DOHH2 (cell line): Measurements from ENCODE around the gene NAA38.

Source experiments
- H3F3A ChIP-seq: fragments of 200-600 bp; sonication (generic), shearing (Covaris generic); 2 replicates; pipeline ENCODE4 v1.6.0; 2016; ENCODE audit warnings: antibody characterized with exemption, mild to moderate bottlenecking; ENCODE audit not compliant: control insufficient read depth, insufficient read depth
- H3K27ac ChIP-seq: fragments of 200-600 bp; sonication (generic); 2 replicates; pipeline ENCODE4 v1.5.1; 2014; ENCODE audit warnings: low read depth, mild to moderate bottlenecking, low read length, moderate library complexity
- H3K27me3 ChIP-seq: fragments of 200-600 bp; sonication (generic); 2 replicates; pipeline ENCODE4 v1.6.1; 2014; ENCODE audit warnings: mild to moderate bottlenecking, low read length, mixed read lengths; ENCODE audit not compliant: control insufficient read depth
- H3K36me3 ChIP-seq: fragments of 200-600 bp; sonication (generic); 2 replicates; pipeline ENCODE4 v1.6.1; 2014; ENCODE audit warnings: mild to moderate bottlenecking, low read length, moderate library complexity, mixed read lengths; ENCODE audit not compliant: control insufficient read depth
- H3K4me1 ChIP-seq: fragments of 200-600 bp; sonication (generic); 2 replicates; pipeline ENCODE4 v1.6.1; 2014; ENCODE audit warnings: mild to moderate bottlenecking, low read length, mixed read lengths; ENCODE audit not compliant: control insufficient read depth
- H3K4me2 ChIP-seq: fragments of 200-600 bp; sonication (generic); 2 replicates; pipeline ENCODE4 v1.6.0; 2014; ENCODE audit warnings: mild to moderate bottlenecking, low read length, moderate library complexity
- H3K4me3 ChIP-seq: fragments of 200-600 bp; sonication (generic); 2 replicates; pipeline ENCODE4 v1.5.1; 2014; ENCODE audit warnings: mild to moderate bottlenecking, low read length, mixed read lengths
- H3K79me2 ChIP-seq: fragments of 200-600 bp; sonication (generic); 2 replicates; pipeline ENCODE4 v1.6.1; 2014; ENCODE audit warnings: mild to moderate bottlenecking, low read length, mixed read lengths; ENCODE audit not compliant: control insufficient read depth
- H3K9me2 ChIP-seq: fragments of 200-600 bp; sonication (generic); replicated peaks from 2 replicates; pipeline ENCODE4 v1.6.1; 2014; ENCODE audit warnings: mild to moderate bottlenecking, low read length, mixed read lengths; ENCODE audit not compliant: control insufficient read depth
- H3K9me3 ChIP-seq: fragments of 200-600 bp; sonication (generic); 2 replicates; pipeline ENCODE4 v1.6.1; 2014; ENCODE audit warnings: antibody characterized with exemption, low read length, mixed read lengths; ENCODE audit not compliant: control insufficient read depth, insufficient read depth
- H4K20me1 ChIP-seq: fragments of 200-600 bp; sonication (generic); 2 replicates; pipeline ENCODE4 v1.6.0; 2014; ENCODE audit warnings: low read depth, mild to moderate bottlenecking, antibody characterized with exemption, low read length, moderate library complexity; ENCODE audit not compliant: control insufficient read depth, insufficient read depth
- CTCF ChIP-seq: fragments of 200-600 bp; sonication (generic); IDR thresholded peaks from one replicate; pipeline ENCODE4 v1.5.1; 2014; ENCODE audit warnings: antibody characterized with exemption, mild to moderate bottlenecking, low read depth, low read length; ENCODE audit not compliant: poor library complexity, severe bottlenecking
- EZH2phosphoT487 ChIP-seq: fragments of 200-600 bp; sonication (generic); IDR thresholded peaks from 2 replicates; pipeline ENCODE4 v1.6.1; 2017; ENCODE audit warnings: borderline replicate concordance, mild to moderate bottlenecking, antibody characterized with exemption, low read length, moderate library complexity, mixed read lengths

The NAA38 gene

GRCh38 chr17:7835814-7836595, 21.4 kb downstream of the NAA38 start:
- TF ChIP-seq EZH2phosphoT487 (no peak), CTCF (no peak)
- Histone ChIP-seq H3K27me3 (peaks cover 12% of the 10 kb centered on the region; the same call in 1 of the 2 replicates), H3K4me1 (peaks cover 48% of the 10 kb centered on the region), H3K4me3 (peak overlapping the region; percentile 78), H3K4me2 (peak overlapping the region; percentile 93), H3F3A (peaks cover 31% of the 10 kb centered on the region), H3K79me2 (peaks cover 39% of the 10 kb centered on the region), H4K20me1 (no peaks in the 10 kb centered on the region), H3K9me2 (no peaks in the 10 kb centered on the region), H3K9me3 (no peaks in the 10 kb centered on the region), H3K27ac (peak overlapping the region; percentile 89), H3K36me3 (peaks cover 25% of the 10 kb centered on the region)

DNA sequence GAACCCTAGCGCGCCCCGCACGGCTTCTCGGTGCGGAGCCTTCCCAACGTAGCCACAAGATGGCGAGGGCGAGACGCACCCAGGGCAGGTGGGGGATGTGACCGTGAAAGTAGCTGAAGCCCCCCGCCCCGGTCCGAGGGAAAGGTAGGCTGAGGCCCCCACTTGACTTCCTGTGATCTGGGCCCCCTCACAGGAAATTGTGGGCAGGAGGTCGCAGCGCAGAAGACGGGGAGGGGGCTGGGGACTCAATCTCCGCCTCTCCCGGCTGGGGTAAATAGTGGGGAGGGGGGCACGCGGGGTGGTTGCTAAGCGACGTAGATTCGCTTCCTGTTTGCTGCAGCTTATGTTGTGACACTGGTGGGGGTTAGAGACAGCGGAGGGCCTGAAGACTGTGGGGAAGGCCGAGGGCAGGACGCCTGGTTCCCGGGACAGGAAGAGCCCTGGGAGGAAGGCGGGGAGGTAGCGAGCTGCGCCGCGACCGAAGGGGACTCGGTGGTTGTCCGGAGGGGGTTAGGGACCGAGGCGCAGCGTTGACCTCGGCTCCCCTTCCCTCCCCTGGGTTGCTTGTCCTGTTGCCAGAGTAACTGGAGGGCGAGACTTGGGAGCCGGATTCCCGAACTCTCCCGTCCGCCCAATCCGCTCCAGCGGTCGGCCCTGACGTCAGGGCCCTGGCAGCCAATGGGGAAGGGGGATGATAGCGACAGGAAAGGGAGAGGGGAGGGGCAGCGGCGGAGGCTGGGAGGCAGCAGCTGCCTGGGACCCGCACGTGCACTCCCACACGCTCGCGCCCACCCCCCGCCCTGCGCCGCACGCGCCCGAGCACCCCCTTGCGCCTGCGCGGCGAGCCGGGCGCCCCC, 22.2 kb downstream of the NAA38 start:
- peaks cover 40% of the 10 kb centered on the region for H3K4me1 ChIP-seq
- H3F3A ChIP-seq = peaks cover 23% of the 10 kb centered on the region
- H3K4me2 ChIP-seq = peak overlapping the region; percentile 93

DNA sequence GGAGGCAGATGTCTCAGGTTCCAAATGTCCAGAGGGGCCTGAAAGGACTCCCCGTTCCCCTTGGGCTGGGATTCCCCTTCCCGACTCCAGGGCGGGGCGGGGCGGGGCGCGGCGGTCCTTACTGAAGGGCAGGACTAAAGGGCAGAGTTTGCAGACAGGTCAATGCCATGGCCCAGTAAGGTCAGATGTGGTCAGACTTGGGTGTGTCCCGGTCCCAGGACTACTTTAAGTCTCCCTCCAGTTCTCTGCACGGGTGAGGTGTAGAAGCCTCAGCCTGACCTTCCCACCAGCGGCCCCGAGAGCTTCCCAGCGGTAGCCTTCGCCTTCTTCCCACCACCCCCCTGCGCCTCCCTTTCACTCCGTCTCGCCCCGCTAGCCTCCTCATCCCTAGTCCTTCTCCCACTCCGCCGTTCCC, 22.8 kb downstream of the NAA38 start:
- TF ChIP-seq CTCF = no peak
- no peak for TF ChIP-seq EZH2phosphoT487
- Histone ChIP-seq H3K27me3 (peaks cover 20% of the 10 kb centered on the region), H3K4me3 (peak overlapping the region; percentile 78), H3K9me3 (no peaks in the 10 kb centered on the region), H3K4me1 (peaks cover 34% of the 10 kb centered on the region), H4K20me1 (no peaks in the 10 kb centered on the region), H3K9me2 (no peaks in the 10 kb centered on the region), H3K36me3 (peaks cover 10% of the 10 kb centered on the region), H3K4me2 (peak overlapping the region; percentile 93), H3K27ac (peak overlapping the region; percentile 89), H3K79me2 (peaks cover 24% of the 10 kb centered on the region), H3F3A (peaks cover 22% of the 10 kb centered on the region)

More for the DNA sequence above, 22.2 kb downstream of the NAA38 start:
- TF ChIP-seq EZH2phosphoT487 = no peak
- peak; percentile 96 for TF ChIP-seq CTCF
- peaks cover 17% of the 10 kb centered on the region for H3K36me3 ChIP-seq
- no peaks in the 10 kb centered on the region for H4K20me1 ChIP-seq
- peaks cover 31% of the 10 kb centered on the region for H3K79me2 ChIP-seq
- H3K4me3 ChIP-seq = peak overlapping the region; percentile 78
- no peaks in the 10 kb centered on the region for H3K9me3 ChIP-seq
- H3K27ac ChIP-seq = peak overlapping the region; percentile 89
- peaks cover 20% of the 10 kb centered on the region for H3K27me3 ChIP-seq
- no peaks in the 10 kb centered on the region for H3K9me2 ChIP-seq
